Measurements from ENCODE around the gene PGC. TPM values are rescaled to one million over a fixed set of nuclear protein-coding genes. Genes with fewer than 3 reads are reported as not detected.

PGC gene
- total RNA-seq, 6 donors from 2014 or later, result 241 to 4,380 (median 659) TPM

- Histone ChIP-seq H3K4me3 (no peak overlapping the region), H3K27ac (no peak overlapping the region), H3K36me3 (peaks cover 0 to 18% (median 4%) of the 10 kb centered on the region in 4 donors), H3K27me3 (no peaks in the 10 kb centered on the region), H3K9me3 (no peaks in the 10 kb centered on the region), H3K4me1 (peaks cover 0 to 15% (median 3%) of the 10 kb centered on the region in 4 donors)
- TF ChIP-seq POLR2AphosphoS5 (IDR thresholded peaks at IDR 0.05), result no peak
- no peak for TF ChIP-seq CTCF (IDR thresholded peaks at IDR 0.05)
- TF ChIP-seq POLR2A (IDR thresholded peaks at IDR 0.05), result no peak
- no peak for TF ChIP-seq EP300 (IDR thresholded peaks at IDR 0.05)
- DNase-seq, result no peak
- no peak for ATAC-seq (ENCODE audit: low FRiP score in 2 of 2)
- 92 to 100% methylated on average over 2 to 6 of the region's 6 CpGs for WGBS, 2 donors
These were observed 51.4 kb downstream of the PGC start for GRCh38 chr6:41695825-41696224.

GRCh38 chr6:41694815-41695526 is 52.2 kb downstream of the PGC start:
- TF ChIP-seq CTCF (IDR thresholded peaks at IDR 0.05) (no peak), EP300 (IDR thresholded peaks at IDR 0.05) (no peak), POLR2A (IDR thresholded peaks at IDR 0.05) (no peak), POLR2AphosphoS5 (IDR thresholded peaks at IDR 0.05) (no peak)
- H3K4me3 ChIP-seq, result no peak overlapping the region
- H3K27ac ChIP-seq, result no peak overlapping the region
- peaks cover 0 to 10% (median 3%) of the 10 kb centered on the region in 4 donors for H3K4me1 ChIP-seq
- H3K9me3 ChIP-seq, result no peaks in the 10 kb centered on the region
- H3K27me3 ChIP-seq, result no peaks in the 10 kb centered on the region
- ATAC-seq (ENCODE audit: low FRiP score in 2 of 2) (no peak), DNase-seq (no peak)
- WGBS, 2 donors, result 90 to 98% methylated on average over 4 to 6 of the region's 6 CpGs
- H3K36me3 ChIP-seq, result peaks cover 5 to 27% (median 13%) of the 10 kb centered on the region in 4 donors

- Histone ChIP-seq H3K27ac (no peak overlapping the region), H3K4me3 (no peak overlapping the region), H3K4me1 (peaks cover 0 to 6% (median 3%) of the 10 kb centered on the region in 4 donors), H3K27me3 (no peaks in the 10 kb centered on the region), H3K36me3 (peaks cover 9 to 38% (median 20%) of the 10 kb centered on the region in 4 donors), H3K9me3 (no peaks in the 10 kb centered on the region)
- TF ChIP-seq POLR2AphosphoS5 (IDR thresholded peaks at IDR 0.05), result no peak
- no peak for TF ChIP-seq POLR2A (IDR thresholded peaks at IDR 0.05)
- TF ChIP-seq CTCF (IDR thresholded peaks at IDR 0.05), result no peak
- TF ChIP-seq EP300 (IDR thresholded peaks at IDR 0.05), result no peak
- 68 to 78% methylated on average over 6 to 10 of the region's 10 CpGs for WGBS, 2 donors
- no peak for ATAC-seq (ENCODE audit: low FRiP score in 2 of 2)
- DNase-seq, result no peak
These were observed 53.6 kb downstream of the PGC start for GRCh38 chr6:41693281-41694240.

GRCh38 chr6:41692730-41693129 is 54.5 kb downstream of the PGC start:
- TF ChIP-seq EP300 (IDR thresholded peaks at IDR 0.05) (no peak), POLR2AphosphoS5 (IDR thresholded peaks at IDR 0.05) (no peak), POLR2A (IDR thresholded peaks at IDR 0.05) (no peak), CTCF (IDR thresholded peaks at IDR 0.05) (no peak)
- no peaks in the 10 kb centered on the region for H3K9me3 ChIP-seq
- no peaks in the 10 kb centered on the region for H3K27me3 ChIP-seq
- peaks cover 0 to 6% (median 2%) of the 10 kb centered on the region in 4 donors for H3K4me1 ChIP-seq
- 90 to 97% methylated on average over 2 of the region's 2 CpGs for WGBS, 2 donors
- H3K27ac ChIP-seq, result no peak overlapping the region
- DNase-seq, result no peak
- no peak overlapping the region for H3K4me3 ChIP-seq
- H3K36me3 ChIP-seq, result peaks cover 14 to 38% (median 26%) of the 10 kb centered on the region in 4 donors
- no peak for ATAC-seq (ENCODE audit: low FRiP score in 2 of 2)
